ENCODE results near the gene DGKB.

DGKB gene

DNA sequence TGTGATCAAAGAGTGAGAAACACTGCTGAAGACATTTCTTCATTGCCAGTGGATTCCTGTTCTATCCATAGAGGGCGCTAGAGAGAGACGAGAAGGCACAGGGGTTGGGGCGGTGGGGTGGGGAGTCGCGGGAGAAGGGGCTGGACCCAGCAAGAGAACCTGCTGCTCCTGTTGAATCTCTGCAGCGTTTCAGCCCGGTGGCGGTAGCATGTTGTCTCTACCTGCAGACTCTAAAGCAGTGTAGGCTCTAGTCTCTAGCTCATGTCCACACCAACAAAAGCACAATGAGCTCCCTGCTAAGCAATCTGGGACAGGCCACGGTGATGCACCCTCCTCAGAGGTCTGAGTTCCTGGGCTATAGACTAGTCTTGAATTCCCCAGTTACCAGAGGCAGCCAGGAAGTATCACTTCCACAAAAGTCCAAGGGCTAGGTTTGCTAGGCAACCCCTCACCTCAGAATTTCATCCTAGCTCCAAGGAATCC lies 167.7 kb downstream of the DGKB start:
- CTCF ChIA-PET = no interaction called here
- no peak for DNase-seq (ENCODE audit: extremely low spot score)
- TF ChIP-seq, protein P1, sequence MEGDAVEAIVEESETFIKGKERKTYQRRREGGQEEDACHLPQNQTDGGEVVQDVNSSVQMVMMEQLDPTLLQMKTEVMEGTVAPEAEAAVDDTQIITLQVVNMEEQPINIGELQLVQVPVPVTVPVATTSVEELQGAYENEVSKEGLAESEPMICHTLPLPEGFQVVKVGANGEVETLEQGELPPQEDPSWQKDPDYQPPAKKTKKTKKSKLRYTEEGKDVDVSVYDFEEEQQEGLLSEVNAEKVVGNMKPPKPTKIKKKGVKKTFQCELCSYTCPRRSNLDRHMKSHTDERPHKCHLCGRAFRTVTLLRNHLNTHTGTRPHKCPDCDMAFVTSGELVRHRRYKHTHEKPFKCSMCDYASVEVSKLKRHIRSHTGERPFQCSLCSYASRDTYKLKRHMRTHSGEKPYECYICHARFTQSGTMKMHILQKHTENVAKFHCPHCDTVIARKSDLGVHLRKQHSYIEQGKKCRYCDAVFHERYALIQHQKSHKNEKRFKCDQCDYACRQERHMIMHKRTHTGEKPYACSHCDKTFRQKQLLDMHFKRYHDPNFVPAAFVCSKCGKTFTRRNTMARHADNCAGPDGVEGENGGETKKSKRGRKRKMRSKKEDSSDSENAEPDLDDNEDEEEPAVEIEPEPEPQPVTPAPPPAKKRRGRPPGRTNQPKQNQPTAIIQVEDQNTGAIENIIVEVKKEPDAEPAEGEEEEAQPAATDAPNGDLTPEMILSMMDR (IDR thresholded peaks at IDR 0.05; ENCODE audit: control extremely low read depth, extremely low read depth, low read depth, missing control alignments) = no peak
- POLR2A ChIA-PET = no interaction called here

DNA sequence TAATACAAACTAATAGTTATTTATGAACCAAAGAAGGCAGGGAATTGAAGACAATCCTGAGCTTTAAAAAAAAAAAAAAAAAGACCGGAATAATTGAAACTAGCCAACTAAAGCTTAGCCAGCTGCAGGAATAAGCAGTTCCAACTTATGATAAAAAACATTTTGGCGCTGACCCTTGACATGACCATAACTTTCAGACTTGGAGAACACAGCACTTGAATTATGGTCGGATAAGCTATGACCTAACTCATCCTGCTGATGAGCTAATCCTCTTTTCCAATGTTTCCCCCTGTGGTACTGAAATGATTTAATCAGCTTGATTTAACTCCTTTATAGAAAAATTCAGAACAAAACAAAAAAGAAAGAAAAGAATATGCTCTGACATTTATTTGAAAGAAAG lies 181.8 kb downstream of the DGKB start:
- no peak for DNase-seq (ENCODE audit: extremely low spot score)
- ChIA-PET CTCF (interaction anchor here (4.3 kb wide), 1 partner anchor 295 kb away, joined by 25 read pairs; no protein-coding TSS in a partner anchor), POLR2A (interaction anchor here (0.5 kb wide), 1 partner anchor 73 kb away, joined by 6 read pairs; no protein-coding TSS in a partner anchor)
- TF ChIP-seq, protein P1 (IDR thresholded peaks at IDR 0.05; ENCODE audit: control extremely low read depth, extremely low read depth, low read depth, missing control alignments) = no peak

DNA sequence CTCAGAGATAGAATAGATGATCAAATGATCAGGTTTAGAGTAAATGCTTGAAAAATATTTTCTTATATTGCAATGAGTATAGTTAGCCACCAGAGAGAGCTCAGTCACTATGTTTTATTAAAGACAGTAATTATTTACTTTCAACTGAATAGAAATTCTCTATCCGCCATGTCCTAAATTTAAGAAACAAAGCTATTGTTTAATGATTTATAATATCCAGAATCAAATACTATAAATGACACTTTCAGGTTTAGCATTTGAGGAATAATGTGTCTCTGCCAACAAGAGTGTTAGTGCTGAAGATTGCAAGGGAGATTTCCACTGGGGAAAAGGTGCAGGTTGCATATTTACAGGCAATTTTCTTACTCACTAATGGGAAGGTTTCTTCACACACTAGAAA lies 184.7 kb downstream of the DGKB start:
- ChIA-PET POLR2A (no interaction called here), CTCF (interaction anchor here (1.1 to 4.3 kb wide), 6 partner anchors 9 to 307 kb away, joined by 3 to 25 read pairs (median 6); no protein-coding TSS in a partner anchor)
- DNase-seq (ENCODE audit: extremely low spot score) = no peak
- TF ChIP-seq, protein P1 (IDR thresholded peaks at IDR 0.05; ENCODE audit: control extremely low read depth, extremely low read depth, low read depth, missing control alignments) = peak; percentile 23

DNA sequence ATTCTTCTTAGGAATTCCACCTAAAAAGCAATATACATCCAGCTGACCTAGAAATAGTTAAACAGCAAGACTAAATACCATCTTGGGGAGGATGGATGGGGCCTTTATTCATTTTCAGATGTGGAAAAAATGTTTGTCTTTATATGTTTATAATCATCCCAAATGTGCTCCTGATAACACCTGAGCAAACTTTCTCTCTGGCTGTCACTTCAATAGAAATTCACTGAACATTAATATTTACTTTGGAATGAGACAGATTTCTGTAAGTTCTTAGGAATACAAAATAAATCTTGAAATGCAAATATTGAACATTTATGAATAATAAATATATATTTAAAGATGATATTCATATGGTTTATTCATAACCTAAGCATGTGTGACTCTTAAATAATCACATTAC lies 185.4 kb downstream of the DGKB start:
- ChIA-PET POLR2A (no interaction called here), CTCF (interaction anchor here (1.1 to 4.3 kb wide), 5 partner anchors 10 to 308 kb away, joined by 5 to 25 read pairs (median 7); no protein-coding TSS in a partner anchor)

DNA sequence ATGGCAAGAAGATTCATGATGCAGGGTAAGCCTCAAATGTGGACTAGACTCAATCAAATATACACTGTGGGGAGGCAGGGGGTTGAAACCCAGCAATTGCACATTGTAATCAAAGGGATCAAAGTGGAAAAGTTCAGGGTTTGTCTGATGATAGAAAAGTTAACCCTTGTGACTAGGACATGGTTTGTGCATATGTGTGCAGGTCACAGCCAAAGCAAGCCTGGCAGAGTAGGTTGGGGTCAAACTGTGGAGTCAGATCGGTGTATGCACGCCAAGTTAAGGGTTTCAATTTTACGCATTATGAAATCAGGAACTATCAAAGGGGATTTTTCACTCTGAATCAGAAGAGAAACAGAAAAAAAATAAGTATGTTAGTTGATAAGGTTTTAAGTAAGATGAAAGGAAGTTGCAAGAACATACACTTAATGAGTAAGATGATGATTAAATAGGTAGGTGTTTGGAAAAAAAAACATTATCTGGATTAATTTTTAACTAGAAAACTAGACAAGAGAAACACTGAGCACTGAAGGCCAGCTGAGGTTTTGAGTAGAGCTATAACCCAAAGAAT lies 188.3 kb downstream of the DGKB start:
- ChIA-PET POLR2A (no interaction called here), CTCF (no interaction called here)
- TF ChIP-seq, protein P1 (IDR thresholded peaks at IDR 0.05; ENCODE audit: control extremely low read depth, extremely low read depth, low read depth, missing control alignments) = no peak
- peak; percentile 22 for DNase-seq (ENCODE audit: extremely low spot score)

More for the DNA sequence above, 185.4 kb downstream of the DGKB start:
- TF ChIP-seq, protein P1 (IDR thresholded peaks at IDR 0.05; ENCODE audit: control extremely low read depth, extremely low read depth, low read depth, missing control alignments) = no peak
- no peak for DNase-seq (ENCODE audit: extremely low spot score)

DNA sequence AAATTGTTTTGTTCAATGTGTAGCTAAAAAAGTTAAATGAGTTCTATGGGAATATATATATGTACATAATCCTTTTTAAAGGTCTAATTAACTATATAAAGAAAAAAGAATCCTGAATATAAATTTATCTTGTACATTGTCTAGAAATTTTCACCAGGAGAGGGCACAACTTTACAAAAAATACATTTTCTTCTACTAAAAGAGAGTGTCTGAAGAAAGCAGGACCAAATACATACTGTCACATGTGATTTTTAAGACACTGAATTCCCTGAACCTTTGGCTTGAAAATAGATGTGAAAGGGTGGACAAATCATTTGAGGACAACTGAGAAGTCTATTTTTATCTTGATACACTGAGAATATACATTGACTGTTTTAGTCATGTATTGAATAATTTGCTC lies 204.3 kb downstream of the DGKB start:
- ChIA-PET POLR2A (no interaction called here), CTCF (interaction anchor here (1.0 kb wide), 1 partner anchor 318 kb away, joined by 4 read pairs; no protein-coding TSS in a partner anchor)
- no peak for DNase-seq (ENCODE audit: extremely low spot score)
- TF ChIP-seq, protein P1 (IDR thresholded peaks at IDR 0.05; ENCODE audit: control extremely low read depth, extremely low read depth, low read depth, missing control alignments) = peak; percentile 19

All from GM10248 (cell line).